ENCODE data around the gene SLC35C1.

Gene SLC35C1

DNA sequence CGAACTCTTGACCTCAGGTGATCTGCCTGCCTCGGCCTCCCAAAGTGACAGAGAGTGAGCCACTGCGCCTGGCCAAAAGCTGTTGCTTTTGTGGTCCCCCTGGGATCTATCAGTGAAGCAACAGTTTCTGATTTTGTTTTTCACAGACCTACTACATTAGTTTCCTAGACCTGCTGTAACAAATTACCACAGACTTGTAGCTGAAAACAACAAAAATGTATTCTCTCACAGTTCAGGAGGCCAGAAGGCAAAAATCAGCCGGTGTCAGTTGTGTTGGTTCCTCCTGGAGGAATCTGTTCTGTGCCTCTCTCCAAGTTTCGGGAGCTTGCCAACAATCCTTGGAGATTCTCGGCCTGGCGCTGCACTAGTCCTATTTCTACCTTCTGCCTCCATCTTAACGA, 8.5 kb upstream of the SLC35C1 start:
- TF ChIP-seq SIN3A (IDR thresholded peaks at IDR 0.05; ENCODE audit: borderline replicate concordance, insufficient read depth, low read length) (no peak), FOXP2 (optimal IDR thresholded peaks at IDR 0.05; ENCODE audit: borderline replicate concordance, extremely low read depth, extremely low read length, insufficient read depth) (no peak), POLR2AphosphoS5 (IDR thresholded peaks at IDR 0.05; ENCODE audit: low read depth, low read length) (no peak), TAF1 (IDR thresholded peaks at IDR 0.05; ENCODE audit: borderline replicate concordance, insufficient read depth, low read length) (no peak)
- TF ChIP-seq, protein P1, sequence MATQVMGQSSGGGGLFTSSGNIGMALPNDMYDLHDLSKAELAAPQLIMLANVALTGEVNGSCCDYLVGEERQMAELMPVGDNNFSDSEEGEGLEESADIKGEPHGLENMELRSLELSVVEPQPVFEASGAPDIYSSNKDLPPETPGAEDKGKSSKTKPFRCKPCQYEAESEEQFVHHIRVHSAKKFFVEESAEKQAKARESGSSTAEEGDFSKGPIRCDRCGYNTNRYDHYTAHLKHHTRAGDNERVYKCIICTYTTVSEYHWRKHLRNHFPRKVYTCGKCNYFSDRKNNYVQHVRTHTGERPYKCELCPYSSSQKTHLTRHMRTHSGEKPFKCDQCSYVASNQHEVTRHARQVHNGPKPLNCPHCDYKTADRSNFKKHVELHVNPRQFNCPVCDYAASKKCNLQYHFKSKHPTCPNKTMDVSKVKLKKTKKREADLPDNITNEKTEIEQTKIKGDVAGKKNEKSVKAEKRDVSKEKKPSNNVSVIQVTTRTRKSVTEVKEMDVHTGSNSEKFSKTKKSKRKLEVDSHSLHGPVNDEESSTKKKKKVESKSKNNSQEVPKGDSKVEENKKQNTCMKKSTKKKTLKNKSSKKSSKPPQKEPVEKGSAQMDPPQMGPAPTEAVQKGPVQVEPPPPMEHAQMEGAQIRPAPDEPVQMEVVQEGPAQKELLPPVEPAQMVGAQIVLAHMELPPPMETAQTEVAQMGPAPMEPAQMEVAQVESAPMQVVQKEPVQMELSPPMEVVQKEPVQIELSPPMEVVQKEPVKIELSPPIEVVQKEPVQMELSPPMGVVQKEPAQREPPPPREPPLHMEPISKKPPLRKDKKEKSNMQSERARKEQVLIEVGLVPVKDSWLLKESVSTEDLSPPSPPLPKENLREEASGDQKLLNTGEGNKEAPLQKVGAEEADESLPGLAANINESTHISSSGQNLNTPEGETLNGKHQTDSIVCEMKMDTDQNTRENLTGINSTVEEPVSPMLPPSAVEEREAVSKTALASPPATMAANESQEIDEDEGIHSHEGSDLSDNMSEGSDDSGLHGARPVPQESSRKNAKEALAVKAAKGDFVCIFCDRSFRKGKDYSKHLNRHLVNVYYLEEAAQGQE (IDR thresholded peaks at IDR 0.05; ENCODE audit: insufficient read depth in 1 of 2, low read depth in 2 of 2, low read length in 2 of 2), result no peak

GRCh38 chr11:45798793-45799441, 6.0 kb upstream of the SLC35C1 start:
- no peak for TF ChIP-seq FOXP2 (optimal IDR thresholded peaks at IDR 0.05; ENCODE audit: borderline replicate concordance, extremely low read depth, extremely low read length, insufficient read depth)
- TF ChIP-seq POLR2AphosphoS5 (IDR thresholded peaks at IDR 0.05; ENCODE audit: low read depth, low read length), result no peak
- TF ChIP-seq SIN3A (IDR thresholded peaks at IDR 0.05; ENCODE audit: borderline replicate concordance, insufficient read depth, low read length), result no peak
- TF ChIP-seq, protein P1 (IDR thresholded peaks at IDR 0.05; ENCODE audit: insufficient read depth in 1 of 2, low read depth in 2 of 2, low read length in 2 of 2), result no peak
- no peak for TF ChIP-seq TAF1 (IDR thresholded peaks at IDR 0.05; ENCODE audit: borderline replicate concordance, insufficient read depth, low read length)

DNA sequence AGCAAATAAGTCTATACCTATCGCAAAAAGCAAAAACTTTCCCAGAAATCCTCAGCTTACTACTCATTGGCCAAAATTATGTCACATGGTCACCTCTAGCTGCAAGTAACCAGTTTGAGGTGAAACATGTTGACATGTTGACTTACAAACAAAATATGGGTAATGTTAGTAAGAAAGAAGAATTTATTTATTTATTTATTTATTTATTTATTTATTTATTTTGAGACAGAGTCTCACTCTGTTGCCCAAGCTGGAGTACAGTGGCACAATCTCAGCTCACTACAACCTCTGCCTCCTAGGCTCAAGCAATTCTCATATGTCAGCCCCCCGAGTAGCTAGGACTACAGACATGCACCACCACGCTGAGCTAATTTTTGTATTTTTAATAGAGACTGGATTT, 5.4 kb upstream of the SLC35C1 start:
- TF ChIP-seq, protein P1 (IDR thresholded peaks at IDR 0.05; ENCODE audit: insufficient read depth in 1 of 2, low read depth in 2 of 2, low read length in 2 of 2), result no peak
- TF ChIP-seq FOXP2 (optimal IDR thresholded peaks at IDR 0.05; ENCODE audit: borderline replicate concordance, extremely low read depth, extremely low read length, insufficient read depth) (no peak), TAF1 (IDR thresholded peaks at IDR 0.05; ENCODE audit: borderline replicate concordance, insufficient read depth, low read length) (no peak)

GRCh38 chr11:45800261-45800660, 4.7 kb upstream of the SLC35C1 start:
- TF ChIP-seq POLR2AphosphoS5 (IDR thresholded peaks at IDR 0.05; ENCODE audit: low read depth, low read length), result no peak
- TF ChIP-seq, protein P1 (IDR thresholded peaks at IDR 0.05; ENCODE audit: insufficient read depth in 1 of 2, low read depth in 2 of 2, low read length in 2 of 2), result no peak
- TF ChIP-seq TAF1 (IDR thresholded peaks at IDR 0.05; ENCODE audit: borderline replicate concordance, insufficient read depth, low read length), result no peak
- no peak for TF ChIP-seq FOXP2 (optimal IDR thresholded peaks at IDR 0.05; ENCODE audit: borderline replicate concordance, extremely low read depth, extremely low read length, insufficient read depth)
- TF ChIP-seq SIN3A (IDR thresholded peaks at IDR 0.05; ENCODE audit: borderline replicate concordance, insufficient read depth, low read length), result no peak
